HepG2 (cell line): Measurements from ENCODE around the gene RNASE12. TPM values are rescaled to one million over a fixed set of nuclear protein-coding genes. Genes with fewer than 3 reads are reported as not detected.

Experiments used
- DRAP1 ChIP-seq: IDR thresholded peaks from 2 replicates; pipeline ENCODE4 v1.6.1; 2016; ENCODE audit warnings: missing genetic modification reagents, missing compliant biosample characterization
- FLYWCH1 ChIP-seq: sonication (generic); formaldehyde crosslinking; IDR thresholded peaks from 2 replicates; pipeline ENCODE4 v1.8.1; 2023; ENCODE audit warnings: mild to moderate bottlenecking, missing genetic modification reagents
- KLF11 ChIP-seq: IDR thresholded peaks from 2 replicates; pipeline ENCODE4 v1.6.1; 2016; ENCODE audit warnings: missing compliant biosample characterization
- RAD51 ChIP-seq: fragments of 450-650 bp; IDR thresholded peaks from 2 replicates; pipeline ENCODE4 v1.6.1; 2016; ENCODE audit warnings: borderline replicate concordance
- SIX1 ChIP-seq: sonication (generic); formaldehyde crosslinking; IDR thresholded peaks from 2 replicates; pipeline ENCODE4 v1.4.0; 2020; ENCODE audit warnings: missing genetic modification reagents, borderline replicate concordance
- SNAPC5 ChIP-seq: sonication (generic); formaldehyde crosslinking; IDR thresholded peaks from 2 replicates; pipeline ENCODE4 v1.8.1; 2023; ENCODE audit warnings: mild to moderate bottlenecking, missing genetic modification reagents, borderline replicate concordance
- SOX6 ChIP-seq, 2 experiments: fragments of 450-650 bp in 1 of 2; sonication (generic) in 1 of 2; formaldehyde crosslinking in 1 of 2; IDR thresholded peaks; 2 replicates each; pipeline versions ENCODE4 v1.4.0 to v1.6.1; 2017 to 2020; ENCODE audit warnings: antibody characterized with exemption in 1 of 2, mild to moderate bottlenecking in 1 of 2, missing genetic modification reagents in 1 of 2
- TARDBP ChIP-seq: sonication (generic); formaldehyde crosslinking; IDR thresholded peaks from 2 replicates; pipeline ENCODE4 v1.8.0; 2022; ENCODE audit warnings: mild to moderate bottlenecking, missing genetic modification reagents
- ZMYM4 ChIP-seq: sonication (generic); formaldehyde crosslinking; IDR thresholded peaks from 2 replicates; pipeline ENCODE4 v1.8.1; 2023; ENCODE audit warnings: mild to moderate bottlenecking, missing genetic modification reagents
- ZNF251 ChIP-seq: sonication (generic); formaldehyde crosslinking; IDR thresholded peaks from 2 replicates; pipeline ENCODE4 v1.9.0; 2021; ENCODE audit warnings: mild to moderate bottlenecking, missing genetic modification reagents
- ZNF280D ChIP-seq: sonication (generic); formaldehyde crosslinking; IDR thresholded peaks from 2 replicates; pipeline ENCODE4 v1.5.1; 2020; ENCODE audit warnings: mild to moderate bottlenecking, missing genetic modification reagents
- ZNF33A ChIP-seq: sonication (generic); formaldehyde crosslinking; IDR thresholded peaks from 2 replicates; pipeline ENCODE4 v1.5.1; 2020; ENCODE audit warnings: missing genetic modification reagents, mild to moderate bottlenecking, moderate library complexity, borderline replicate concordance
- ZNF501 ChIP-seq: sonication (generic); formaldehyde crosslinking; IDR thresholded peaks from 2 replicates; pipeline ENCODE4 v1.5.1; 2020; ENCODE audit warnings: mild to moderate bottlenecking, moderate library complexity, missing genetic modification reagents
- ZNF570 ChIP-seq: sonication (generic); formaldehyde crosslinking; IDR thresholded peaks from 2 replicates; pipeline ENCODE4 v1.4.0; 2020; ENCODE audit warnings: mild to moderate bottlenecking, missing genetic modification reagents, borderline replicate concordance
- ZNF775 ChIP-seq: sonication (generic); formaldehyde crosslinking; IDR thresholded peaks from 2 replicates; pipeline ENCODE4 v1.4.0; 2020; ENCODE audit warnings: missing genetic modification reagents, mild to moderate bottlenecking, moderate library complexity, borderline replicate concordance
- polyA plus RNA-seq, 8 experiments: library from polyadenylated mRNA; depleted of rRNA in 3 of 8; stranded (reverse) in 7 of 8; unstranded in 1 of 8; fragments of >200 nt; fragmentation: Illumina TruSeq in 4 of 8; extraction: Trizol in 4 of 8; gene quantifications; 2 replicates each; pipeline versions ENCODE4 v1.2.1 to v1.2.3, GENCODE V29; 2011 to 2016; ENCODE audit warnings: low read depth in 4 of 8, missing spikeins in 1 of 8, mixed read lengths in 1 of 8; ENCODE audit not compliant: insufficient read depth in 1 of 8
- total RNA-seq, 5 experiments: library from RNA; depleted of rRNA; stranded (reverse); fragments of >200 nt; fragmentation: Illumina TruSeq; extraction: Trizol; gene quantifications; 2 replicates each; pipeline ENCODE4 v1.2.3, GENCODE V29; 2016; ENCODE audit warnings: low read depth in 1 of 5
- TF ChIP-seq, protein P1 (sequence below): sonication (generic); formaldehyde crosslinking; IDR thresholded peaks from 2 replicates; pipeline ENCODE4 v1.4.0; 2020; ENCODE audit warnings: missing genetic modification reagents
- TF ChIP-seq, protein P2 (sequence below): sonication (generic); formaldehyde crosslinking; IDR thresholded peaks from 2 replicates; pipeline ENCODE4 v1.4.0; 2020; ENCODE audit warnings: missing genetic modification reagents, mild to moderate bottlenecking, borderline replicate concordance

Gene RNASE12
- total and polyA plus RNA-seq, 2 of the 13 experiments (the other 11 are each of a cell fraction or from before 2014, with no cell fraction given) = not detected

DNA sequence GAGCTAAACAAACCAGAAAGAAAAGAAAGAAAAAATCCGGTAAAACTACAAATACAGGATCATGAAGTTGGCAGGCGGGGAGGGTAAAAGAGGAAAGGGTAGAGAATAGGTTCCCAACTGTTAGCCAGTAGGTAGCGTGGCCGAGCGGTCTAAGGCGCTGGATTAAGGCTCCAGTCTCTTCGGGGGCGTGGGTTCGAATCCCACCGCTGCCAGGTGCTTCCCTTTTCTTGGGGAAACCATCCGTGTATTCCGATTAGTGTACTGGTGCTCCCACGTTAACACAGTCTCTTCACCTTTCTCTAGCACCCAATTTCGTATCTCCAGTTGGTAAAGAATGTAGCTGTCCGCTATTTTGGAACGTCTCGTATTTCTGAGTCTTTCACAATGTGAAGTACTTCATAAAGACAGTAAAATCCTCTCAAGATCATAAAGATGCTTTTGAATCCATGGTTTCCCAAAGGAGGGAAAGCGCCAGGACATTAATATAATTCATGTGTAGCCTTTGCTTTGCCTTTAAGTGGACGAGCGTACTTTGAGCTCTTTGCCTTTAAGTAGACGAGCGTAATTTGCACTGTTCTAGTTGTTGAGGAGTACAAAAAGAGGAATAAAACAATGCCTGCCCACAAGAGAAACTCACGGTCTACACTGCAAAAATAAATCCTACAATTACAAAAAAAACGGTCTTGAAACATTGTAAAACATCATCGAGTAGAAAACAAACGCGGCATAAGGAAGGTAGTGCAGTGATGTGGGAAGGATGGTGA, 19.0 kb upstream of the RNASE12 start (continued):
- TF ChIP-seq SNAPC5 (peak; percentile 50; the same call in 1 of the 2 replicates), SOX6 (IDR thresholded peaks at IDR 0.05) (no peak), SOX6 (CRISPR knock-in tag; IDR thresholded peaks at IDR 0.05) (peak; percentile 50), ZMYM4 (CRISPR knock-in tag) (peak; percentile 80), TARDBP (CRISPR knock-in tag) (peak; percentile 86), RAD51 (no peak), ZNF280D (CRISPR knock-in tag) (peak; percentile 55; the same call in 1 of the 2 replicates), FLYWCH1 (CRISPR knock-in tag) (no peak), ZNF775 (CRISPR knock-in tag) (no peak; the same call in 1 of the 2 replicates), ZNF33A (CRISPR knock-in tag) (no peak), ZNF251 (CRISPR knock-in tag) (no peak), KLF11 (CRISPR knock-in tag) (no peak), ZNF501 (CRISPR knock-in tag) (peak; percentile 47; the same call in 1 of the 2 replicates), SIX1 (CRISPR knock-in tag) (no peak), ZNF570 (no peak), DRAP1 (CRISPR knock-in tag) (peak; percentile 65)
- TF ChIP-seq, protein P1, sequence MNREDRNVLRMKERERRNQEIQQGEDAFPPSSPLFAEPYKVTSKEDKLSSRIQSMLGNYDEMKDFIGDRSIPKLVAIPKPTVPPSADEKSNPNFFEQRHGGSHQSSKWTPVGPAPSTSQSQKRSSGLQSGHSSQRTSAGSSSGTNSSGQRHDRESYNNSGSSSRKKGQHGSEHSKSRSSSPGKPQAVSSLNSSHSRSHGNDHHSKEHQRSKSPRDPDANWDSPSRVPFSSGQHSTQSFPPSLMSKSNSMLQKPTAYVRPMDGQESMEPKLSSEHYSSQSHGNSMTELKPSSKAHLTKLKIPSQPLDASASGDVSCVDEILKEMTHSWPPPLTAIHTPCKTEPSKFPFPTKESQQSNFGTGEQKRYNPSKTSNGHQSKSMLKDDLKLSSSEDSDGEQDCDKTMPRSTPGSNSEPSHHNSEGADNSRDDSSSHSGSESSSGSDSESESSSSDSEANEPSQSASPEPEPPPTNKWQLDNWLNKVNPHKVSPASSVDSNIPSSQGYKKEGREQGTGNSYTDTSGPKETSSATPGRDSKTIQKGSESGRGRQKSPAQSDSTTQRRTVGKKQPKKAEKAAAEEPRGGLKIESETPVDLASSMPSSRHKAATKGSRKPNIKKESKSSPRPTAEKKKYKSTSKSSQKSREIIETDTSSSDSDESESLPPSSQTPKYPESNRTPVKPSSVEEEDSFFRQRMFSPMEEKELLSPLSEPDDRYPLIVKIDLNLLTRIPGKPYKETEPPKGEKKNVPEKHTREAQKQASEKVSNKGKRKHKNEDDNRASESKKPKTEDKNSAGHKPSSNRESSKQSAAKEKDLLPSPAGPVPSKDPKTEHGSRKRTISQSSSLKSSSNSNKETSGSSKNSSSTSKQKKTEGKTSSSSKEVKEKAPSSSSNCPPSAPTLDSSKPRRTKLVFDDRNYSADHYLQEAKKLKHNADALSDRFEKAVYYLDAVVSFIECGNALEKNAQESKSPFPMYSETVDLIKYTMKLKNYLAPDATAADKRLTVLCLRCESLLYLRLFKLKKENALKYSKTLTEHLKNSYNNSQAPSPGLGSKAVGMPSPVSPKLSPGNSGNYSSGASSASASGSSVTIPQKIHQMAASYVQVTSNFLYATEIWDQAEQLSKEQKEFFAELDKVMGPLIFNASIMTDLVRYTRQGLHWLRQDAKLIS (CRISPR knock-in tag) = no peak
- TF ChIP-seq, protein P2, sequence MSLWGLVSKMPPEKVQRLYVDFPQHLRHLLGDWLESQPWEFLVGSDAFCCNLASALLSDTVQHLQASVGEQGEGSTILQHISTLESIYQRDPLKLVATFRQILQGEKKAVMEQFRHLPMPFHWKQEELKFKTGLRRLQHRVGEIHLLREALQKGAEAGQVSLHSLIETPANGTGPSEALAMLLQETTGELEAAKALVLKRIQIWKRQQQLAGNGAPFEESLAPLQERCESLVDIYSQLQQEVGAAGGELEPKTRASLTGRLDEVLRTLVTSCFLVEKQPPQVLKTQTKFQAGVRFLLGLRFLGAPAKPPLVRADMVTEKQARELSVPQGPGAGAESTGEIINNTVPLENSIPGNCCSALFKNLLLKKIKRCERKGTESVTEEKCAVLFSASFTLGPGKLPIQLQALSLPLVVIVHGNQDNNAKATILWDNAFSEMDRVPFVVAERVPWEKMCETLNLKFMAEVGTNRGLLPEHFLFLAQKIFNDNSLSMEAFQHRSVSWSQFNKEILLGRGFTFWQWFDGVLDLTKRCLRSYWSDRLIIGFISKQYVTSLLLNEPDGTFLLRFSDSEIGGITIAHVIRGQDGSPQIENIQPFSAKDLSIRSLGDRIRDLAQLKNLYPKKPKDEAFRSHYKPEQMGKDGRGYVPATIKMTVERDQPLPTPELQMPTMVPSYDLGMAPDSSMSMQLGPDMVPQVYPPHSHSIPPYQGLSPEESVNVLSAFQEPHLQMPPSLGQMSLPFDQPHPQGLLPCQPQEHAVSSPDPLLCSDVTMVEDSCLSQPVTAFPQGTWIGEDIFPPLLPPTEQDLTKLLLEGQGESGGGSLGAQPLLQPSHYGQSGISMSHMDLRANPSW = no peak
